Measurements from ENCODE around the gene DHRSX.
"Not testable (repeated sequence)": the region's sequence is repeated elsewhere in the genome, so short reads cannot be mapped to it uniquely, and the experiment has no call there.

DHRSX gene

DNA sequence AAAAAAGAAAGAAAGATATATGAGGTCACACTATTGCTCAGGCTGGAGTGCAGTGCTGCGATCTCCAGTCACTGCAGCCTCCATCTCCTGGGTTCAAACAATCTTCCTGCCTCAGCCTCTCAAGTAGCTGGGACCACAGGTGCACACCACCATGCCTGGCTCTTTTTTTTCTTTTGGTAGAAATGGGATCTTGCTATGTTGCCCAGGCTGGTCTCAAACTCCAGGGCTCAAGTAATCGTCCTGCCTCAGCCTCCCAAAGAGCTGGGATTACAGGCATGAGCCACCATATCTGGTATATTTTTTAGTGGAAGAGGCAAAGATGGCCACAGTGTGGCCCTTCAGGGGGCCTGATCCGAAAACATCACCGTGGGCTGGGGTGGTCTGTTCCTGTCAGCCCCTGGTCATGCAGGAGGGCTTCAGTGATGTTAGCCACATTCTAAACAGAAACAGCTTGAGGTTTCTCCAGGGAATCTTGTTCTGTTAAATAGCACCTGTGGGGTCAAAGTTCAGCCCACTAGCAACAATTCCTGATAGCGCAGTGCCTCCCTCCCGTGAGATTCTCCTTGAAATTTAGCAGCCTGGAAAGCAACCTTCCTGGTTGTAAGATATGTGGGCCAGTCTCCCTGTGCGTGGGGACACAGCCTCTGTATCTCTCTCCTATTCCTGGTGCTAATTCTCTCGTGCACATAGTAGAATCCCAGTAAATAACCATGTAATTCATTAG is 7.3 kb upstream of the DHRSX start:
- H3K4me3 ChIP-seq (ENCODE audit: low read depth, low read length) = no peak overlapping the region
- TF ChIP-seq, protein P1, sequence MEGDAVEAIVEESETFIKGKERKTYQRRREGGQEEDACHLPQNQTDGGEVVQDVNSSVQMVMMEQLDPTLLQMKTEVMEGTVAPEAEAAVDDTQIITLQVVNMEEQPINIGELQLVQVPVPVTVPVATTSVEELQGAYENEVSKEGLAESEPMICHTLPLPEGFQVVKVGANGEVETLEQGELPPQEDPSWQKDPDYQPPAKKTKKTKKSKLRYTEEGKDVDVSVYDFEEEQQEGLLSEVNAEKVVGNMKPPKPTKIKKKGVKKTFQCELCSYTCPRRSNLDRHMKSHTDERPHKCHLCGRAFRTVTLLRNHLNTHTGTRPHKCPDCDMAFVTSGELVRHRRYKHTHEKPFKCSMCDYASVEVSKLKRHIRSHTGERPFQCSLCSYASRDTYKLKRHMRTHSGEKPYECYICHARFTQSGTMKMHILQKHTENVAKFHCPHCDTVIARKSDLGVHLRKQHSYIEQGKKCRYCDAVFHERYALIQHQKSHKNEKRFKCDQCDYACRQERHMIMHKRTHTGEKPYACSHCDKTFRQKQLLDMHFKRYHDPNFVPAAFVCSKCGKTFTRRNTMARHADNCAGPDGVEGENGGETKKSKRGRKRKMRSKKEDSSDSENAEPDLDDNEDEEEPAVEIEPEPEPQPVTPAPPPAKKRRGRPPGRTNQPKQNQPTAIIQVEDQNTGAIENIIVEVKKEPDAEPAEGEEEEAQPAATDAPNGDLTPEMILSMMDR (IDR thresholded peaks at IDR 0.05; ENCODE audit: low read depth, low read length, missing control alignments) = no peak
- no peaks in the 10 kb centered on the region for H3K27me3 ChIP-seq (replicated peaks)
- DNase-seq = no peak
- H3K27ac ChIP-seq = no peak overlapping the region
- no peaks in the 10 kb centered on the region for H3K36me3 ChIP-seq (replicated peaks)
- in situ Hi-C loops (cut with HindIII; ENCODE audit: low pct_ligation_motif_present, low sequenced_read_pairs) = no loop called here

DNA sequence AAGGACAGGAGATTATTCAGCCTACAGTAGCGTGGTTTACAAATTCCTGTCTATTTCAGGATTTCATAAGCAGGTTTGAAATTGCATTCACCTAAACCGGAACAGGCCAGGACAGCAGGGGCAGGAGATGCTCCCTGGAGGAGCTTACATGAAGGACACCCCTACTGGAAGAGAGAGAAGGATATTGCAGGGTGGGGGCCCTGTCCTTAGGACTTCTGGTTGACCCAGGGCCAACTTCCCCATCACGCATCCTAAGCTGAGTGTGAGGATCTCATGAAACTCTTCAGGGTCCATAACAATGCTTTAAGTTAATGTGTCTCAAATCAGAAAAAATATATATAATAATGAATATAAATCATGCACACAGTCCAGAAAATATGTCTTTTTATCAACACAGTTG is 6.4 kb upstream of the DHRSX start:
- in situ Hi-C loops (cut with HindIII; ENCODE audit: low pct_ligation_motif_present, low sequenced_read_pairs) = no loop called here
- no peaks in the 10 kb centered on the region for H3K36me3 ChIP-seq (replicated peaks)
- DNase-seq = no peak
- H3K27ac ChIP-seq = no peak overlapping the region
- TF ChIP-seq, protein P1 (IDR thresholded peaks at IDR 0.05; ENCODE audit: low read depth, low read length, missing control alignments) = no peak
- no peaks in the 10 kb centered on the region for H3K27me3 ChIP-seq (replicated peaks)
- no peak overlapping the region for H3K4me3 ChIP-seq (ENCODE audit: low read depth, low read length)

DNA sequence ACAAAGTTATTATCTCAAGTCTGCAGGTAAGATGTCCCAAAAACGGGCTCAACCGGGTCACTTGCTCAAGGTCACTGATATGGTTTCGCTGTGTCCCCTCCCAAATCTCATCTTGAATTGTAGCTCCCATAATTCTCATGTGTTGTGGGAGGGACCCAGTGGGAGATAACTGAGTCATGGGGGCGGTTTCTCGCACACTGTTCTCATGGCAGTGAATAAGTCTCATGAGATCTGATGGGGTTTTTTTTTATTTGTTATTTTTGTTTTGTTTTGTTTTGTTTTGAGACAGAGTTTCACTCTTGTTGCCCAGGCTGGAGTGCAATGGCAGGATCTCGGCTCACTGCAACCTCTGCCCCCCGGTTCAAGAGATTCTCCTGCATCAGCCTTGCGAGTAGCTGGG is 4.6 kb upstream of the DHRSX start:
- H3K27ac ChIP-seq; in situ Hi-C loops (cut with HindIII; ENCODE audit: low pct_ligation_motif_present, low sequenced_read_pairs); H3K27me3 ChIP-seq (replicated peaks); H3K4me3 ChIP-seq (ENCODE audit: low read depth, low read length); H3K36me3 ChIP-seq (replicated peaks): not testable (repeated sequence)
- peak; percentile 14 for DNase-seq

DNA sequence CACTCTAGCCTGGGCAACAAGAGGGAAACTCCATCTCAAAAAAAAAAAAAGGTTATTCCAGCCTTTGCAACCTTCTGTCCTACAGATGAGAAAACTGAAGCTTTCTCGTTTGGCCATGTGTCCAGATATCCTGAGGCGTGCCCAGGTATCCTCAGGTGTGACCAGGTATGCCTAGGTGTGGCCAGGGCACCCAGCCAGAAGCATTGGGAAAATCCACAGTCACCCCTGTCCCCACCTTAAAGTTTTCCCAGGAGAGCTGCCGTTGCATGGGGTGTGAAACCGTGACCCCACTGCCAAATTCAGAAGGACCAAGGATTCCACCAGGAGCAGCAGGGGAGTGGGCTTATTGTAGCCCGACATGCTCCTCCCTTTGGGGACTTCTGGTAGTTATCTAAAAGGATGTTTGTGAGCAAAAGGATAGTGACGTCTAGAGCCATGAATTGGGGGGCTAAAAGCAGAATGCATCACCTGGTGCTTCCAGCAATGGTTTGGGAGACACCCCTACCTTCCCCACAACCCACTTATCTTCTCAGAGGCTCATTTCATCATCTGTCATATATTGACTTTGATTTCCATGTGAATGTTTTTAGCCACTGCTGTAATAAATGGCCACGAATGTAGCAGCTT is 4.0 kb upstream of the DHRSX start:
- Histone ChIP-seq H3K36me3 (replicated peaks) (no peaks in the 10 kb centered on the region), H3K27me3 (replicated peaks) (no peaks in the 10 kb centered on the region), H3K4me3 (ENCODE audit: low read depth, low read length) (no peak overlapping the region), H3K27ac (no peak overlapping the region)
- TF ChIP-seq, protein P1 (IDR thresholded peaks at IDR 0.05; ENCODE audit: low read depth, low read length, missing control alignments) = no peak
- in situ Hi-C loops (cut with HindIII; ENCODE audit: low pct_ligation_motif_present, low sequenced_read_pairs) = no loop called here
- DNase-seq = no peak

DNA sequence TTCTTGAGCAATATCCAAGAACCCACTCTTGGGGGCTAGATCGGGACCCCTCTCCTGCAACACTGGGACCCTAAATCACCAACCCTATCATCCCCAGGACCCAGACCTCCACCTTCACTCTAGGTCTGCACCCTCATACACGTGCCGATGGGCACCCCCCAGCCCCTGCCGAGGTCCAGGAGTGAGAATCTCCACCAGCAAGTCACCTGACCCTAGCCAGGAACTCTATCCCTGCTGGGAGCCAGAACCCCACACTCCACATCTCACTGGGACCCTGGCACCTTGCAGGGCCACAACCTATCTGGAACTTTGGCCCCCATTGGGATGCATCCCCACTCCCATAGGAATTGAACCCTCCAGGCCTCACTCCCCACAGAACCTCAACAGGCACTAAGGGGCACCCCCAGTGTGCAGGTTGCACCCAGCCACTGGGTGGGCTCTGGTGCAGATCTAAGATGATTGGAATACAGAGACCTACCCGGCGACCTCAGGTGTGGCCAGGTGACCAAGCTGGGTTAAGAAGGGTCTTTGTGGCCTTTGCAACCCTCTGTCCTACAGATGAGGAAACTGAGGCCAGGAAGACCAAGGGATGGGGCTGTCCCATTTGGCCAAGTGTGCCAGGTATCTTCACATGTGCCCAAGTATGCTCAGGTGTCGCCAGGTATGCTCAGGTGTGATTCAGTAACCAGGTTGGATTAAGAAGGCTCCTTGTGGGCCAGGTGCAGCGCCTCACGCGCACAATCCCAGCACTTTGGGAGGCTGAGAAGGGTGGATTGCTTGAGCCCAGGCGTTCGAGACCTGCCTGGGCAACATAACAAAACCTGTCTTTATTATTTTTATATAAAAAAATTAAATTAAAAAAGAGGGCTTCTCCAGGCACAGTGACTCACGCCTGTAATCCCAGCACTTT is 3.1 kb upstream of the DHRSX start:
- in situ Hi-C loops (cut with HindIII; ENCODE audit: low pct_ligation_motif_present, low sequenced_read_pairs) = no loop called here
- H3K4me3 ChIP-seq (ENCODE audit: low read depth, low read length) = no peak overlapping the region
- TF ChIP-seq, protein P1 (IDR thresholded peaks at IDR 0.05; ENCODE audit: low read depth, low read length, missing control alignments) = no peak
- H3K27me3 ChIP-seq (replicated peaks) = no peaks in the 10 kb centered on the region
- DNase-seq = no peak
- H3K36me3 ChIP-seq (replicated peaks) = no peaks in the 10 kb centered on the region
- no peak overlapping the region for H3K27ac ChIP-seq

Data from brain microvascular endothelial cell (primary cell).